Stimulated activated CD8-positive, alpha-beta memory T cell treated with anti-CD3 and anti-CD28 coated beads, Interleukin-12 subunit alpha, Interleukin-12 subunit beta, amount 100 ng/mL, for 1 hour (primary cell): Measurements from ENCODE around the gene FCHO1.
"Not testable (repeated sequence)": the region's sequence is repeated elsewhere in the genome, so short reads cannot be mapped to it uniquely, and the experiment has no call there.

Source experiments
- DNase-seq: peaks from one replicate; pipeline ENCODE4 v3.0.0-alpha.2; 2020; ENCODE audit warnings: low read depth

FCHO1 gene

DNA sequence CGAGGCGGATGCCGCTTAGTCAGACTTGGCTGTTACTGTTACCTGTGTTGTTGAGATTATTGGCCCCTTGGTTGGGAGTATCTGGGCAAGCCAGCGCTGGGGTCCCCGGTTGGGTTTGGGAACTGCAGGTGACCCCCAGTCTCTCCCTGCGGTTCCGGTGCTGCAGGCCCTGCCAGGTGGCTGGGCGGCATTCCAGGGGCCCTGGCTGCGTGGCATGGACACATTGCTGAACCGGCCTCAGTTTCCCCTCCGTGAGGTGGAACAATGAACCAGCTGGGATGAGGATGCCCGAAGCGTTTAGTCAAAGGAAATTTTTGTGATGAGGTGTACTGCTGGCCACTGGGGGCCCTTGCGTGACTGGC, 44.2 kb downstream of the FCHO1 start:
- no peak for DNase-seq

DNA sequence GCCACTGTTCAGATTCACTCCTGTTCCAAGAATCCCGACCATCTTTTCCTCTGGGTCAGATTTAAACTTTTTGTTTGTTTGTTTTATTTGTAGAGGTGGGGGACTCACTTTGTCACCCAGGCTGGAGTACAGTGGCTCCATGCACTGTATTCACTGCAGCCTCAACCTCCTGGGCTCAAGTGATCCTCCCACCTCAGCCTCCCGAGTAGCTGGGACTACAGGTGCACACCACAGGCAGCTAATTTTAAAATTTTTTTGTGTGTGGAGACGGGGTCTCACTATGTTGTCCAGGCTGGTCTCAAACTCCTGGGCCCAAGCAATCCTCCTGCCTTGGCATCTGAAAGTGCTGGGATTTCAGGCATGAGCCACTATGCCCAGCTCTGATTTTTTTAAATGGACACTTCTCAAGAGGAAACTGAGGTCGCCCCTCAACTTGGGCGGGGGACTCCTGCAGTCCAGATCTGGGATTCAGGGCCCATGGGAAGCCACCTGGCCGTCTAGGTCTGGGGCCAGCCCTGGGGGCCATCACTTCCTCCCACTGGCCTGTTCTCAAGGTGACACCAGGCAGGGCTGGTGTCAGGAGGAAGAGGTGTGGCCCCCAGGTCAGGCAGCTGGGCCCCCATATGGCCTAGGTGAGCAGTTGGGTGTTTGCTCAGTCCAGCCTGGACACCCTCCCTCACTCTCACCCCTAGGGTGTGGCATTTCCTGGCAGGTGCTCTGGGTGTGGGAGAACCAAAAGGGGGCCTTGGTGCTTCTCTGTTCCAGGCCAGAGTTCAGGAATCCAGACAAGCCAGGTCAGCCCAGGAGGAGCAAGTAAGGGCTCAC, 44.9 kb downstream of the FCHO1 start:
- no peak for DNase-seq

- no peak for DNase-seq
Observed at GRCh38 chr19:17796838-17797423, 45.7 kb downstream of the FCHO1 start.

DNA sequence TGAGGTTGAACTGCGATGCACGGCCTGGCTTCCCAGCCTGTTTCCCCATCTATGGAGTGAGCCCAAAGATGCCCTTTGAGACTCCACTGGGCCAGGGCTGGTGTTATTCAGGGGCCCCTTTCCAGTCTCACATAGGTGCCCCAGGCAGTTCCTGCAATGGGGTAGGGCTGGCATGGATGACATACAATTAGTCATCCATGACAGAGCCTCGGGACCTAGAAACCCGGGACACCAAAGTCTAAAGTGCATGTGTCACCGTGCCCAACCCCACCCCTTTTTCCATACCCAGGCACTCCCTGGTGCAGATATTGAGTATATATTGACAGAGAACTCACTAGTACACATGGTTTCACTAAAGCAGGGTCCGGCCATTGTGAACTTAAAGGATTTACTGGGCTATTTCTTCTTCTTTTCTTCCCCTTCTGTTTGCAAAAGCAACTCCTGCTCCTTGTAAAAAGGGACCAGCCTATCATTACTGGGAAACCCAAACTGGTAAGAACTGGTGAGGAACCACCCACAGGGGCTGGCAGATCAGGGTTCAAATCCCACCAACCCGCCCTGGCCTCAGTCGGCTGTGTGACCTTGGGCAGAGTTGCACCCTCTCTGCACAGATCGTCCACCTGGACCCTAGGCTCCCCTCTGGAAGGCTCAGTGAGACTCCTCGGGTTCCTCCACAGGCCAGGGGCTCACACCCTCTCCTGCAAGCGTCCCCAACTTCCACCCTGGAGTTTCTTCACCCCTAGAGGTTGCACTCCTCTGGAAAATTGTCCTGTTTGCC, 46.3 kb downstream of the FCHO1 start:
- no peak for DNase-seq

DNA sequence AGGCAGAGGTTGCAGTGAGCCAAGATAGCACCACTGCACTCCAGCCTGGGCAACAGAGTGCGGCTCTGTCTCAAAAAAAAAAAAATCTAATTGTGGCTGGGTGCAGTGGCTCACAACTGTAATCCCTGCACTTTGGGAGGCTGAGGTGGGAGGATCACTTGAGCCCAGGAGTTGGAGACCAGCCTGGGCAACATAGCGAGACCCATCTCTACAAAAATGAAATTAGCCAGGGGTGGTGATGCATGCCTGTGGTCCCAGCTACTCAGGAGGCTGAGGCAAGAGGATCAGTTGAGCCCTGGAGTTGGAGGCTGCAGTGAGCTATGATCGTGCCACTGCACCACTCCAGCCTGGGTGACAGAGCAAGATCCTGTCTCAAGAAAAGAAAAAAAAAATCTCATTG, 47.3 kb downstream of the FCHO1 start:
- DNase-seq, result not testable (repeated sequence)

GRCh38 chr19:17802137-17802858, 51.0 kb downstream of the FCHO1 start:
- DNase-seq, result no peak

GRCh38 chr19:17803264-17803896, 52.1 kb downstream of the FCHO1 start:
- no peak for DNase-seq

- no peak for DNase-seq
Observed at GRCh38 chr19:17805427-17805826, 54.1 kb downstream of the FCHO1 start.

GRCh38 chr19:17806945-17807344, 55.7 kb downstream of the FCHO1 start:
- DNase-seq, result no peak

GRCh38 chr19:17807731-17808316, 56.5 kb downstream of the FCHO1 start:
- no peak for DNase-seq

DNA sequence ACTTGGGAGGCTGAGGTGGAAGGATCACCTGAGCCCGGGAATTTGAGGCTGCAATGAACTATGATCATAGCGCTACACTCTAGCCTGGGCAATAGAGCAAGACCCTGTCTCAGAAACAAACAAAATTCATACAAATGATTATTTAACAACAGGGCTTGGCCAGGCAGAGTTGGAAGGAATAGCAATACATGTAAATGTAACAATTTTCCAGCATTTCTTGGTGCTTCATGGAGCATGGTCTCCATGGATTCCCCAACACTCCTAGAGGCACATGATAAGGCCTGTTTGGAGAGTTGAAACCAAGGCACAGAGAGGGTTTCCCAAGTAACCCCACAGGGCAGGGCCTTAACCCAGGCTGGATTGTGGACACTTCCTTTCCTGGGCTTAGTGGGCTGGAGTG, 59.8 kb downstream of the FCHO1 start:
- DNase-seq, result no peak

DNA sequence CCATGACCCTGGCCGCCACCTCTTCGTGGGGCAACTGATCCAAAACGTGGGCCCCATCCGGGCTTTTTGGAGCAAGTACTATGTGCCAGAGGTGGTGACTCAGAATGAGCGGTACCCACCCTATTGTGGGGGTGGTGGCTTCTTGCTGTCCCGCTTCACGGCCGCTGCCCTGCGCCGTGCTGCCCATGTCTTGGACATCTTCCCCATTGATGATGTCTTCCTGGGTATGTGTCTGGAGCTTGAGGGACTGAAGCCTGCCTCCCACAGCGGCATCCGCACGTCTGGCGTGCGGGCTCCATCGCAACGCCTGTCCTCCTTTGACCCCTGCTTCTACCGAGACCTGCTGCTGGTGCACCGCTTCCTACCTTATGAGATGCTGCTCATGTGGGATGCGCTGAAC, 60.4 kb downstream of the FCHO1 start:
- DNase-seq, result no peak

GRCh38 chr19:17812099-17812498, 60.8 kb downstream of the FCHO1 start:
- no peak for DNase-seq

DNA sequence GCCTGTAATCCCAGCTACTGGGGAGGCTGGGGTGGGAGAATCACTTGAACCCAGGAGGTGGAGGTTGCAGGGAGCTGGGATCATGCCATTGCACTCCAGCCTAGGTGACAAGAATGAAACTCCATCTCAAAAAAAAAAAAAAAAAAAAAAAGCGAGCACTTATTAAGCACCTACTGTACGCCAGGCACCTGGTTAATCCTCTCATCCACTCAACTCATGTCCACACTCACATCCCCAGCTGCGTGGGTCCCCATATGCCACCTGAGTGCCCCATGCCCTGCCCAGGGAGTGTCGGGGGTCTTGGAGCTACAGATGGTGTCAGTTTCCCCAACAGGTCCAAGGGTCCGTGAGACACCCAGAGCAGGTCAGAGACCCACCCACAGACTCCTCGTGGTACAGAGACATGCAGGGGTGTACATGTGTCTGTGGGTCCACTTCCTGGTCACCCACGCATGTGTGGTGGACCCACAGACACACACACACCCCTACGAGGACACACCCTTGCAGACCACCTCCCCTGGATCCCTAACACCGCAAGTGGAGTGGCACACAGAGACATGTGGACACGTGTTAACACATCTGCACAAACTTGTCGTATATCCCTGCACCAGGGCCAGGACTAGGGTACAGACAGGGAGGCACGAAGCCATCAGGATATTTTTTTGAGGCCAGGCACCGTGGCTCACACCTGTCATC, 66.5 kb downstream of the FCHO1 start:
- DNase-seq, result no peak

- DNase-seq, result no peak
Observed at GRCh38 chr19:17821190-17821589, 69.9 kb downstream of the FCHO1 start, which contains the start of gene INSL3. INSL3 (minus strand) TSS chr19:17821519; CDS start chr19:17821506, 13 bp downstream.

DNA sequence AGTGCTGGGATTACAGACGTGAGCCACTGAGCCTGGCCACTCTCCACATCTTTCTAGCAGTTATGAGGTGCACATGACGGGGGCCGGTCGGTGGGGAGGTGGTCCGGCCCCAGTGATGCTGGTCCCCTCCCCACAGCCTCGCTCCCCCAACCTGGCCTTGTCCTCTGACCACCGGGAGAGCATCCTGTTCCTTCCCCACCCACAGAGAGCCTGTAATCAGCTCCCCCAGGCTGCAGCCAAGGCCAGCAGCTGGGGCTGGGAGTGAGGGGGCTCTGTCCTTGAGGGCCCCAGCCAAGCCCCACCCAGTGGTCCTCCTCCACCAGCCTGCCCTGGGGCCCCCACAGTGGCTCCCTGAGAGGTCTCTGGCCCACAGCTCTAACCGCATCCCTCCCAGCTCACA, 73.1 kb downstream of the FCHO1 start:
- no peak for DNase-seq

DNA sequence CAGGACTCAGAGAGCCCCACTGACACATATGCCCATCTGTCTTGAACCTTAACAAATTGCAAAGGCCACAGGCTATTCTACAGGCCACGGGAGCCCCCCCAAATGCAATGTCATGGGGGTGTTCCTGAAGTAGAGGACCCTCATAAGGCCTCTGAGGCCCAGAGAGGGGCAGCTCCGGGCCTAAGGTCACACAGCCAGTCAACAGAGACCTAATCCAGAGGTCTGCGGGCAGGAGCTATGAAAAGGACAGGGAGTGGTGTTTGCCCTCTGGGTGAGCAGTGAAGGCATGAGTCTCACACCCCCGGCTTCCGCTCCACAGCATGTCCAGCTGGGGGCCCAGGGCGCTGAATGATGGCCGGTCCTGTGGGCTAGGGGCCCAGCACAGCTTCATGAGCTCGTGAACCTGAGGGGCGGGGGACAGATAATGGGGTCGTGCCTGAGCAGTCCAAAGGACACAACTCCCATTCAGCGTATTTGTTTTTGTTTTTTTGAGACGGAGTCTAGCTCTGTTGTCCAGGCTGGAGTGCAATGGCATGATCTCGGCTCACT, 75.3 kb downstream of the FCHO1 start:
- no peak for DNase-seq

DNA sequence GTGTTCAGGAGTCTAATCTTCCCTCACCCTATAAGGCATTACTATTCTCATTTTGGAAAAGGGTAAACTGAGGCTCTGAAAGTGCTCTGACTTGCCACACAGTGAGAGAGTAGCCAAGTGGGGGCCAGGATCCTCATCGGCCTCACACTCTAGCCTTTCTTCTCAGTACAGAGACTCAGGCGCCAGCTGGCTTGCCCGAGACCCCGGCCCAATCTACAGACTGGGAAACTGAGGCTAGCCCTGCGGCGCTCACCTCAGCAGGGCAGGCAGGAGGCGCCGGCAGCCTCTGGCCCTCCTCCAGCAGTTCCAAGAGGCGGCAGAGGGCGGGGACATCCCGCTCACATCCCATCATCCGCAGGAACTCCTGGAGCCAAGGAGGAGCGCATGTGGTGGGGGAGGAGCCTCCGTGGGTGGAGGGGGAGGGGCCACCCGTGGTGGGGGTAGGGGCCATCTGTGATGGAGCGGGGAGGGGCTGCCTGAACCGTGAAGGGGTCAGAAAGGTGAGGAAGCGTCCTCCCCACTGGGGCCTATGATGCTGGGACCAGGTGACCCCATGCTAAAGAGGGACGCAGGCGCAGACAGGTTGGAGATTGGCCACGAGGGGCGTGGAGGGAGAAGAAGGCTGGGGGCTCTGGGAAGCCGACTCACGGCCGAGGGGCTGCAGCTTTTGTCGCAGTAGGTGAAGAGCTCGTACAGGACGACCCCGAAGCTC, 78.7 kb downstream of the FCHO1 start:
- no peak for DNase-seq

DNA sequence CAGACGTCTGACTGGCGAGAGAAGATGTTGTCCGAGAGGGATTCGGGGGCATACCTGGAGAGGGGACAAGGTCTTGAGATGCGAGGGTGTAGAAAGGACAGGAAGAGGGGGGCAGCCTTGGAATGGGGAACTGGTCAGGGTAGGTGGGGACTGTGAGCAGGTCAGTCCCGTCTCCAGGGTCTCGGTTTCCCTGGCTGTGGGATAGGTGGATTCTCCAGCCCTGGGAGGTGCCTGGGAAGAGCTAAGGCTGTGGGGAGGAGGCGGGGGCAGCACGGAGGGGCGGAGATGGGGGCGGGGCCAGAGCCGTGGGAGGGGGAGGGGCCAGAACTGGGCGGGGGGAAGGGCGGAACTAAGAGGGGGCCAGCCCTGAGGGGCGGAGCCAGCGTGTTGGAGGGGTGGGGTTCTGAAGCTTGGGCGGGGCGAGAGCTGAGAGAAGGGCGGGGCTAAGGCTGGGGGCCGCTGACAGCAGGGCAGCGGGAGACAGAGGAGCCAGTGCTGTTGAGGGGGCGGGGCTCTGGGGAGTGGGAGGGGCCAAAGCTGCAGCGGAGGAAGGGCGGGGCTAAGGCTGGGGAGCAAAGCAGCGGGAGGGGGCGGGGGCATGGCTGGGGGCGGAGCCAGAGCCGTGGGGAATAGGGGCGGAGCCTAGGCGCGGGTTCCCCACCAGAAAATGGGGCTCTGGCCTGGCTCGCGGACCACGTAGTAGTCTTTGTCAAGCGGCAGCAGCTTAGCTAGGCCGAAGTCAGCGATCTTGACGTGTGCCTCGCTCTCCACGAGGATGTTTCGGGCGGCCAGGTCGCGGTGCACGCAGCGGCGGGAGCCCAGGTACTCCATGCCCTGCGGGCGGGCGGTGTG, 79.5 kb downstream of the FCHO1 start:
- no peak for DNase-seq
